ENCODE results near the gene HELZ2. TPM values are rescaled to one million over a fixed set of nuclear protein-coding genes. Genes with fewer than 3 reads are reported as not detected.

Gene HELZ2
- total and polyA plus RNA-seq, 2 donors (not counting 1 experiment from before 2014, with no cell fraction given) = 3.3 to 47.6 TPM

GRCh38 chr20:63534831-63535651, 39.0 kb downstream of the HELZ2 start:
- H2AFZ ChIP-seq (ENCODE audit: low read length) = no peak overlapping the region
- no peak for DNase-seq (ENCODE audit: low read depth in 2 of 2)
- TF ChIP-seq EZH2 (IDR thresholded peaks at IDR 0.05; ENCODE audit: low read length, missing control alignments) = peak; percentile 15
- TF ChIP-seq, protein P1, sequence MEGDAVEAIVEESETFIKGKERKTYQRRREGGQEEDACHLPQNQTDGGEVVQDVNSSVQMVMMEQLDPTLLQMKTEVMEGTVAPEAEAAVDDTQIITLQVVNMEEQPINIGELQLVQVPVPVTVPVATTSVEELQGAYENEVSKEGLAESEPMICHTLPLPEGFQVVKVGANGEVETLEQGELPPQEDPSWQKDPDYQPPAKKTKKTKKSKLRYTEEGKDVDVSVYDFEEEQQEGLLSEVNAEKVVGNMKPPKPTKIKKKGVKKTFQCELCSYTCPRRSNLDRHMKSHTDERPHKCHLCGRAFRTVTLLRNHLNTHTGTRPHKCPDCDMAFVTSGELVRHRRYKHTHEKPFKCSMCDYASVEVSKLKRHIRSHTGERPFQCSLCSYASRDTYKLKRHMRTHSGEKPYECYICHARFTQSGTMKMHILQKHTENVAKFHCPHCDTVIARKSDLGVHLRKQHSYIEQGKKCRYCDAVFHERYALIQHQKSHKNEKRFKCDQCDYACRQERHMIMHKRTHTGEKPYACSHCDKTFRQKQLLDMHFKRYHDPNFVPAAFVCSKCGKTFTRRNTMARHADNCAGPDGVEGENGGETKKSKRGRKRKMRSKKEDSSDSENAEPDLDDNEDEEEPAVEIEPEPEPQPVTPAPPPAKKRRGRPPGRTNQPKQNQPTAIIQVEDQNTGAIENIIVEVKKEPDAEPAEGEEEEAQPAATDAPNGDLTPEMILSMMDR (conservative IDR thresholded peaks at IDR 0.05 in 1 of 2, IDR thresholded peaks at IDR 0.05 in 1 of 2; ENCODE audit: low read depth in 1 of 2, low read length in 2 of 2) = no peak
- H3K9me3 ChIP-seq (ENCODE audit: control insufficient read depth, insufficient read depth, low read depth, low read length) = no peaks in the 10 kb centered on the region
- H3K4me1 ChIP-seq (ENCODE audit: control insufficient read depth, extremely low read depth, insufficient read depth, low read length) = peaks cover 5% of the 10 kb centered on the region
- no peak overlapping the region for H3K9ac ChIP-seq (ENCODE audit: insufficient read depth, low read length)
- H3K27me3 ChIP-seq (ENCODE audit: control insufficient read depth, insufficient read depth, low read length) = peaks cover 7% of the 10 kb centered on the region
- H3K36me3 ChIP-seq (ENCODE audit: control insufficient read depth, insufficient read depth, low read length) = no peaks in the 10 kb centered on the region
- H3K79me2 ChIP-seq (ENCODE audit: control insufficient read depth, insufficient read depth, low read length) = no peaks in the 10 kb centered on the region
- no peak overlapping the region for H3K4me2 ChIP-seq (ENCODE audit: extremely low read depth, insufficient read depth, low read length)
- no peak overlapping the region for H3K4me3 ChIP-seq (replicated peaks in 1 of 4; ENCODE audit: control extremely low read depth in 1 of 4, insufficient read depth in 1 of 4, low read depth in 3 of 4, low read length in 4 of 4)
- H3K27ac ChIP-seq (ENCODE audit: insufficient read depth, low read length) = no peak overlapping the region
- no peaks in the 10 kb centered on the region for H4K20me1 ChIP-seq (ENCODE audit: control insufficient read depth, extremely low read depth, insufficient read depth, low read length)

DNA sequence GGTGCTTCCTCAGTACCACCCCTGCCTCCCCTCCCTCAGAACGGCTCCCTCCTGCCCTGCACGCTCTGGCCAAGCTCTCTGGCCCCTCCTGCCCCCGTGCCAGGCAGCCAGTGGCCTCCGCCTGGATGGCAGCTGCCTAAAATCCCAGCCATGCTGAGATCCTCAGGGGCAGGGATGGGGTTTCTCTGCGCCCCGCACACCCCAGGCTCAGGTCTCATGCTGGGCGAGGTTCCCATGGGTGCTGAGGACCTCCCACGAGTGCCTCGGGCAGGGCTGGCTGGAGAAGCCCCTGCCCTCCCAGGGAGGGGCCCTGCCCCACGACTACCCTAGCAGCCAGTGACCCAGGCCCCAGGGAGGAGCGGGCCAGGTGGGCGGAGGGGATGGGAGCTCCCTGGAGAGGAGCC, 39.6 kb downstream of the HELZ2 start:
- Histone ChIP-seq H2AFZ (ENCODE audit: low read length) (no peak overlapping the region), H3K36me3 (ENCODE audit: control insufficient read depth, insufficient read depth, low read length) (no peaks in the 10 kb centered on the region), H4K20me1 (ENCODE audit: control insufficient read depth, extremely low read depth, insufficient read depth, low read length) (no peaks in the 10 kb centered on the region), H3K4me2 (ENCODE audit: extremely low read depth, insufficient read depth, low read length) (no peak overlapping the region), H3K79me2 (ENCODE audit: control insufficient read depth, insufficient read depth, low read length) (no peaks in the 10 kb centered on the region), H3K4me1 (ENCODE audit: control insufficient read depth, extremely low read depth, insufficient read depth, low read length) (peaks cover 5% of the 10 kb centered on the region), H3K27me3 (ENCODE audit: control insufficient read depth, insufficient read depth, low read length) (peaks cover 7% of the 10 kb centered on the region), H3K4me3 (replicated peaks in 1 of 4; ENCODE audit: control extremely low read depth in 1 of 4, insufficient read depth in 1 of 4, low read depth in 3 of 4, low read length in 4 of 4) (no peak overlapping the region), H3K9ac (ENCODE audit: insufficient read depth, low read length) (no peak overlapping the region), H3K27ac (ENCODE audit: insufficient read depth, low read length) (no peak overlapping the region), H3K9me3 (ENCODE audit: control insufficient read depth, insufficient read depth, low read depth, low read length) (no peaks in the 10 kb centered on the region)
- no peak for DNase-seq (ENCODE audit: low read depth in 2 of 2)
- no peak for TF ChIP-seq EZH2 (IDR thresholded peaks at IDR 0.05; ENCODE audit: low read length, missing control alignments)
- TF ChIP-seq, protein P1 (conservative IDR thresholded peaks at IDR 0.05 in 1 of 2, IDR thresholded peaks at IDR 0.05 in 1 of 2; ENCODE audit: low read depth in 1 of 2, low read length in 2 of 2) = no peak

DNA sequence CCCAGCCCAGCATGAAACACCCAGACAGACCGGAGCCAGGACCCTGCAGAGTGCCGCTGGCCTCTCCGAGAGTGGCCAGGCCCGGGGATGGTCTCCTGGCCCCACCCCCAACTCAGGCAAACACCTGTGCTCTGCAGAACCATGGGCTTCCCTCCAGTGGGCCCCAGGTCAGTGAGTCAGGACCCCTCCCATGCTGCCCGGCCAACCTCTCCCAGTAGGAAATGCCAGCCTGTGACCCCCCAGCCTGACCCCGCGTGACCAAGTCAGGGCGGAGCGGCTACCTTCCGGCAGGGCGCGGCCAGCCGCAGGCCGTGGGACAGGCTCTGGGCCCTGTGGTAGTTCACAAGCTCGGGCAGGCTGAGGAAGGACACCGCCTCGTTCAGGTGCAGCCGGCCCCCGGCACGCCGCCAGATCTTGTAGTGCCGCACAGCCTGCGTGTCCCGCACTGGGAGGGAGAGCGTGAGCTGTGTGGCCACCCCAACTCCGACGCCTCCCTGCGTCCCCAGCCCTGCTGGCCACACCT, 40.1 kb downstream of the HELZ2 start:
- DNase-seq (ENCODE audit: low read depth in 2 of 2) = no peak
- H3K9ac ChIP-seq (ENCODE audit: insufficient read depth, low read length) = no peak overlapping the region
- peaks cover 5% of the 10 kb centered on the region for H3K4me1 ChIP-seq (ENCODE audit: control insufficient read depth, extremely low read depth, insufficient read depth, low read length)
- peaks cover 7% of the 10 kb centered on the region for H3K27me3 ChIP-seq (ENCODE audit: control insufficient read depth, insufficient read depth, low read length)
- TF ChIP-seq EZH2 (IDR thresholded peaks at IDR 0.05; ENCODE audit: low read length, missing control alignments) = no peak
- TF ChIP-seq, protein P1 (conservative IDR thresholded peaks at IDR 0.05 in 1 of 2, IDR thresholded peaks at IDR 0.05 in 1 of 2; ENCODE audit: low read depth in 1 of 2, low read length in 2 of 2) = no peak
- no peak overlapping the region for H3K4me3 ChIP-seq (replicated peaks in 1 of 4; ENCODE audit: control extremely low read depth in 1 of 4, insufficient read depth in 1 of 4, low read depth in 3 of 4, low read length in 4 of 4)
- H3K27ac ChIP-seq (ENCODE audit: insufficient read depth, low read length) = no peak overlapping the region
- no peaks in the 10 kb centered on the region for H3K36me3 ChIP-seq (ENCODE audit: control insufficient read depth, insufficient read depth, low read length)
- no peaks in the 10 kb centered on the region for H4K20me1 ChIP-seq (ENCODE audit: control insufficient read depth, extremely low read depth, insufficient read depth, low read length)
- no peak overlapping the region for H3K4me2 ChIP-seq (ENCODE audit: extremely low read depth, insufficient read depth, low read length)
- H3K79me2 ChIP-seq (ENCODE audit: control insufficient read depth, insufficient read depth, low read length) = no peaks in the 10 kb centered on the region
- H3K9me3 ChIP-seq (ENCODE audit: control insufficient read depth, insufficient read depth, low read depth, low read length) = no peaks in the 10 kb centered on the region
- H2AFZ ChIP-seq (ENCODE audit: low read length) = no peak overlapping the region

All from fibroblast of lung (primary cell).